ENCODE results near the gene KAT6B.
"Not testable (repeated sequence)": the region's sequence is repeated elsewhere in the genome, so short reads cannot be mapped to it uniquely, and the experiment has no call there.

Gene KAT6B

DNA sequence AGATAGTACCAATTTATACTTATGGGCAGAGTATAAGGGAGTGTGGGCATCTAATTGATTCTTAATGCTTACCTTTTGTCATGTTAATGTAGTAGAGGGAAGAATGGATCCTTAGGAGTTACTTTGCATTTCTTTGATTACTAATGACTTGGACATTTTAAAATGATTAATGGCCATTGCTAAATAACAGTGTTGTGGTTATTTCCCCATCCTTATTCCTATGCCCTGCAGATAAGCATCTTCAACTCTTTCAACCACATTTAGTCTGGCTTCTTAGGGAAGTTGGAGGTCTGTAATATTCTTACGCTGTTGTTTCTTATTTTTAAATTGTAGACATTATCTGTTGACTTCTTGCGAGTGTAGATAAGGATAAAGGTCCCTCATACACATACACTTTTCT is 37.2 kb downstream of the KAT6B start:
- DNase-seq = no peak

DNA sequence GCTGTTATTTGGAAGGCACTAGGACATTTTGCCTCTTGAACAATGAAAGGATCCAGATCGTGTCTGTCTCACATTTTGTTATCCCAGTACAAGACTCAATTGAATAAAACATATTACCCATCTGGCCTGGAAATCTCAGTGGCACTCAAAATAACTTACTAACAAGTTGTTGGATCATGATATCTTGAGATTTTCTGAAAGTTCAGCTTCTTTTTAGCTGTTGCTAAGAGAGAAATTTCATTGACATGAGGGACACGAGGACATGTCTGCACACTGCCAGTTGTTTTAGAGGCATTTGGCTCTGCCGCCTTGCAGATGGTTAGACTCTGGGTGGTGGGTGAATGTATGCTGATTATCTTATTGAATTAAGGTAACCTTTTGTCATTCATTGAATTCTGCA is 41.0 kb downstream of the KAT6B start:
- no peak for DNase-seq

DNA sequence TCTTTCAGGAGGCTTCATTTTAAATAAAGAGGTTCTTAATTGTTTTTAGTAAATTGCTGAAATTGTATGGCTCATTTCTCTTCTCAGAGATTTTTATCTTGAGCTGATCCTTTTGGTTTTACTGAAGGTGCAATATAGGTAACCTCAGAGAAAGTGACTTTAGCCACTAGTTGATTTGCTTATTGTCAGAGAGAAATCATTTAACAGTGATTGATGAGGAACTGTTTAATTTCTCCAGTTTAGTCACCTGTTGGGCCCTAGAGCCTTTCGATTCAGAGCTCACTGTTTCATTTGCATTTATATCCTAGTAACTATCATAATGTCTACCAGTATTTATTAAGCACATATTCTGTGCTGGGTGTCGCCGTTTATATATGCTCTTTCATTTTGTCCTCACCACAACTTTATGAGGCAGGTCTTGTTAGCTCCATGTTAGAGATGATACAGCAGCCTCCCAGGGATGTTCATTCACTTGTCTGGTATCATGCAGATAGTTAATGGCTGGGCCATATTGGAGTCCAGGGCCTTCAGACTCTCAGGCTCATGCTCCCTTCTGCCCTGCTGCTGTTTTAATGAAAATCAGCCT is 42.1 kb downstream of the KAT6B start:
- DNase-seq = no peak

DNA sequence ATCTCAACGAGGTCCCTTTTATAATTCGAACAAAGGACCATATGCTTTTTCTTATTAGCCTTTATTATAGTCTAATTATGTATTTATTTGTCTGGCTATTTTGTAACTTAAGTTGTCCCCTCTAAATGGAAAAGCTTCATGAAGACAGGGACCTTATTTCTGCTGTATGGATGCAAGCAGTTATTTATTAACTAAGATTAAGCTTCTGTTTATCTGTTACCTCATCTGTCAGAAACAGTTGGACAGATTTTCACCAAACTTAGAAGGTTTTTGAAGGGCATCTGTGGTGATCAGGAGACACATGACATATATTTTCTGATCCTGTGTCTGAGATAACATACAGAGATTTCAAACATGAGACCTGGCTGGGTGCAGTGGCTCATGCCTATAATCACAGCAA is 43.2 kb downstream of the KAT6B start:
- DNase-seq = no peak

DNA sequence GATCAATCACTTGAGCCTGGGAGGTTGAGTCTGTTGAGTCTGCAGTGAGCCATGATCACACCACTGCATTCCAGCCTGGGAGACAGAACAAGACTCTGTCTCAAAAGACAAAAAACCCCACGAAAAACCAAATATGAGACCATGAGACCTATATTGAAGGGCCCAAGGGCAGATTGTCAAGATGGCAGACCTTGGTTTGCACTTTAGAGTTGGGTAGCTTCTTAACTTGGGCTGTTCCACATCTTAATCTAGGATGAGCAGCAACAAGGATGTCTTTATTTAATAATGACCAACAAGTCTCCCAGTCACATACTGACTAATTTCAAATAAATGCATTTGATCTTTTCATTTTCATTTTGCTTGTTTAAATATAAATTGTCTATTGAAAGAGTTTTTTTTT is 43.8 kb downstream of the KAT6B start:
- DNase-seq = no peak

DNA sequence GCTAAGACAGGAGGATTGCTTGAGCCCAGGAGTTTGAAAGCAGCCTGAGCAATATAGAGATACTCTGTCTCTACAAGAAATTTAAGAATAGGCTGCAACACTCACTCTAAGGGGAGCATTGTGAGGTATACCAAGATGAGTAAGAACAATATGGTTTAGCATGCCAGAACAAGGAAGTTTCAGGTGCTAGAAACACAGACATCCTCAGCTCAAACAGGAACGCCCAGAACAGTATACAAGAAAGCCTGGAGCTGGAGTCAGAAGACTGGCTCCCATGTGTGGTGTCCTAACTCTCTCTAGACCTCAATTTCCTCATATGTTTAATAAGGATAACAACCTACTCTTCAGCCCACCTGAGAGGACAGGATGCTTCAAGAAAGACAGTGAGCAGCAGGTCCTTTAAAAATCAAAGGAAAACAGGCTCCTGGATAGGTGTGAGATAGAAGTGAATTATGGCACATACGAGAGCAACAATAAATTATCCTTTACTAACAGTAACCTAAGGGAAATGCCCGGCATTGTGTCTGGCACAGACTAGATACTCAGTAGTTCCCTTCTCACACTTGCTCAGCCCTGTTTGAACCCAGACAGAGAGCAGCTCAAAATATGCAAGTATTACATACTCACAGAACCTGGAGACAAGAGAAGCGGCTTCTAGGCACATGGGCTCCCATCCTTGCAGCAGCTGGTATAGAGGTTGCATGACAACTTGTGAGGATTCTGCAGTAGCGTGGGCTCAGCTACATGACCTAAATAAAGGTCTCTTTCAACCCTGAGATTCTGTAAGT is 45.4 kb downstream of the KAT6B start:
- DNase-seq = peak; percentile 6

DNA sequence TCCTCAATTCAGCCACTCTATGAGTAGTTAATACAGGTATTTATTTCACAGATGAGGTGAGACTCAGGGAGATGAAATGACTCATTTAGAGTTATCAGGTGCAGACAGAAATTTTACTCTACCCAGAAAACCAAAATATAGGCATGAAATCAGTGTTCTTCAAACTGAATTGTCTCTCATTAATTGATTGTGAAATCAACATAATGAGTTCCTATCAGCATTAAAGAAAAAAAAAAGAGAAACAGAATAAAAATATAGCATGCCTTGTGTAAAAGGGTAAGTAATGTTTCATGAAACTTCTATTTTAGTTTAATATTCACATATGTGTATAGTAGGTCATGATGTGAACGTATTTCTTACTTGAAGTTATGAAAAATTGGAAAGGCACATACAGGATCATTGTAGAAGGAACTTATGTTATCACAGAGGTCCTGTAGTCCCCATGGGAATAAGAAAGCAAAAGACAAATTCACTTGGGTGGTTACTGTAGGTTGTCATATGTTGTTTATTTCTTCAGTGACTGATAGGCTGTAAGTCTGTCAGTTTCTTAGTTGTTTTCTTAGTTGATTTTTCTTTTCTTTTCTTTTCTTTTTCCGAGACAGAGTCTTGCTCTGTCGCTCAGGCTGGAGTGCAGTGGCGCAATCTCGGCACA is 47.5 kb downstream of the KAT6B start:
- DNase-seq = no peak

DNA sequence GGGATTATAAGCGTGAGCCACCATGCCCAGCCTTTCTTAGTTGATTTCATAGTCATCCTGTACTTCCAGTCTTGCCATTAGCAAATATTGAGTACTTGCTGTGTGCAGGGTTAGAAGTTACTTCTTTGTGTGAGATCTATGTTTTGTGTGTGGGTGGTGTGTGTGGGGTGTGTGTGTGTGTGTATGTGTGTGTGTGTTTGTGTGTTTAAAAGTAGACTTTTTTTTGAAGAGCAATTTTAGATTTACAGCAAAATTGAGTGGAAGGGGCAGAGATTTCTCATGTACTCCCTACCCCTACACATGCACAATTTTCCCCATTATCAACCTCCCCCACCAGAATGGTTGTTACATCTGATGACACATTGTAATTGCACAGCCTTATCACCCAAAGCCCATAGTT is 48.2 kb downstream of the KAT6B start:
- no peak for DNase-seq

DNA sequence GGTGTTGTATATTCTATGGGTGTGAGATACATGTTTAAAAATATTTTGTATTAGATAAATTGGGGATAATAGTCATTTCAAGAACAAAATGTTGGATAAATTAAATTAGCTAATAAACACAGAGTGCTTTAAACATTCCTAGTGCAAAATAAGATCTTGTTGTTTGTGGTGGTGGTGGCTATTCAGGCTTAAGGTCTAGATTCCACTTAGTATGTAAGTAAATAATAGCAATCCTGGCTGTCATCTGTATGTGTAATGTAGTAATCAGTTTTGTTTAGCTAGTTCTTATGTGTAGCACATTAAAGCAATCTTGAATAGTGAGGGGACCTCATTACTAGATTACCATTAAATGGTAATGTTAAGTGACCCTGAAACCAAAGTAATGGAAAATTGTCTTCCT is 48.7 kb downstream of the KAT6B start:
- DNase-seq = no peak

DNA sequence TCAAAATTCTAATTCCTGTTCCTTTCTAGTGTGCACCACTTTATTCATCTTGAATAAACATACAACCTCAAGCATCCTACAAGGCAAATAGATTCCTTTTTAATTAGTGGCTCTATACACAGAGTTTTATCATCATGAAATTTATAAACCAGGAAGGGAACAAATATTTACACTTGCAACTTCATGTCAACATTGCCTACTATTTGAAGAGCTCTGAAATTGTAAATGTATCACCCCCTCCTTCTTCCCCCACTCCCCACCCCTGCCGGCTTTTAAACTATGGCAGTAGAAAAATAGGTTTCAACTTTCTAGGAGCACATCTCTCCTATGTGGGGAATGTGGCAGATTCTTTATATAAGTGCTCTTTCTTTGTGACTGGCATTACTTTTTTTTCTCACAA is 49.6 kb downstream of the KAT6B start:
- no peak for DNase-seq

DNA sequence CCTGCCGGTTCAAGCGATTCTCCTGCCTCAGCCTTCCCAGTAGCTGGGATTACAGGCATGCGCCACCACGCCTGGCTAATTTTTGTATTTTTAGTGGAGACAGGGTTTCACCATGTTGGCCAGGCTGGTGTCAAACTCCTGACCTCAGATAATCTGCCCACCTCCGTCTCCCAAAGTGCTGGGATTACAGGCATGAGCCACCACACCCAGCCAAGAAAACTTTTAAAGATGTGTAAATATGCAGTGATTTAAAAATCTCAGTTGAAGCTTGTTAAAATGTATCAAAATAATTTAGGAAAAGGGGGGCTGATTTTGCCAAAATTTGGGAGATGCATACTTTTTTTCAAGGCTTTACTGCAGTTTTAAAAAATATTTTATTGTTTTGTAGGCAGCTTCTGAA is 50.7 kb downstream of the KAT6B start:
- not testable (repeated sequence) for DNase-seq

DNA sequence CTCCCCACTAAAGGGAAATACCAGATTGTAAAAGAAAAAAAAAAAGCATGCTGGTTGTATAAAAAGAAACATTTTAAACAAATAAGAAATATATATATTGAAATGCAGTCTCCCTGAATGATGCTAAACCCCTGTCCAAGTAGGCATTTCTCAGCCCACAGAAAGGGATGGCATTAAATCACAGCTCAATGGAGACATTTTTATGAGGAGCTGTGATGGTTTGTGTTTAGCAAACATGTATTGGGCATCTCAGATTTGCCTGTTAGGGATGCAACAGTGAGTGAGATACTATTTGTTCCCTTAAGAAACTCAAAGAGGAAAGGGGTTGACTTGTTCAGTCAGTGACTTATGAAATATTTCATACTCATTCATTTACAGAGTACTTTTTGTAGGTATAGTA is 51.5 kb downstream of the KAT6B start:
- DNase-seq = no peak

DNA sequence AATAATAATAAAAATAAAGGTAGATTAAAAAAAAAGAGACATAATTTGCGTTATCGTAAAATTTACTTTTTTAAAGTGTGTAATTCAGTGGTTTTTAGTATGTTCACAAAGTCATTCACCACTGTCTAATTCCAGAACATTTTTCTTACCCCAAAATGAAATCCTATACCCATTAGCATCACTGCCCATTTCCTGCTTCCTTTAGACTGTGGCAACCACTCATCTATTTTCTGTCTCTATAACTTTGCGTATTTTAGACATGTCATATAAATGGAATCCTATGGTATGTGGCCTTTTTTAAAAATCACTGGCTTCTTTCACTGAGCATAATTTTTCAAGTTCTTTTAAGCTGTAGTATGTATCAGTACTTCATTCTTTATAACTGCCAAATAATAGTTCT is 53.6 kb downstream of the KAT6B start:
- DNase-seq = no peak

DNA sequence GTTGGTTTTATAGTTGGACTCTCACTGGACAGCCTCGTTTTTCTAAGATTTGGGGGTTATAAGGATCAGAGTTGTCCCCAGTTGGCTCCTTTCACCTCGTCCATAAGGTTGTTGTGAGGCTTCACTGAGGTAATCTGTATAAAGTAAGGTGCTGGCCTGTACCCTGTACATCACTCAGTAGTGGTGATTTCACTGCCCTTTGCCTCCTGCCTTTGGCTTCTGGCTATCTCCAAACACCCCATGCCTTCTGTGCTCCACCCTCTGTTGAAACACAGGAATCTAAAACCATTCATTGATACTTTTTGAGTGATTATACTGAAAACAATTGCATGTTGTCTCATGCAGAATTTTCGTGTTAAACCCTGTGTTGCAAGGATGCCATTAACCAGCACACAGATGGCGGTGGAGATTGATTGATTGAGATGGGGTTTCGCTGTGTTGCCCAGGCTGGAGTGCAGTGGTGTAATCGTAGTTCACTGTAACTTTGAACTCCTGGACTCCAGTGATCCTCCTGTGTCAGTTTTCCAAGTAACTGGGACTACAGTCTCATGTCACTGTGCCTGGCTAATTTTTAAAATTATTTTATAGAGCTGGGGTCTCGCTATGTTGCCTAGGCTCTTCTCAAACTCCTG is 55.0 kb downstream of the KAT6B start:
- DNase-seq = no peak

DNA sequence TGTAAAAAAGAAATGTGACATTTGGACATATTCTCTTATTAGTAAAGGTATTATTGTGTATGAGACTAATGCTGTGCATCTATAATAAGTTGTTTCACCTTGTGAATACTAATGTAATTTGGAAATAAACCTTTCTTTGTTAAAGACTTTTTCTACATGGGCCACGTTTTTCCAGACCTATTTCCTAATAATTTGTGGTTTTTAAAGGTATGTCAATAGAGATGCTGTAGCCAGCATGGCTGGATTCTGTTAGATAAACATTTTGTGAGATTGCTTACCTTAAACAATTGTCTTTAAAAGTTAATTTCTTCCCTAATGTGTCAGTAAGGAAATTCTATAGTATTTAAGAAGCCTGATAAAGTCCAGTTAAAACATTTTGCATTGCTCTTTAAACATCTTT is 56.0 kb downstream of the KAT6B start:
- DNase-seq = no peak

DNA sequence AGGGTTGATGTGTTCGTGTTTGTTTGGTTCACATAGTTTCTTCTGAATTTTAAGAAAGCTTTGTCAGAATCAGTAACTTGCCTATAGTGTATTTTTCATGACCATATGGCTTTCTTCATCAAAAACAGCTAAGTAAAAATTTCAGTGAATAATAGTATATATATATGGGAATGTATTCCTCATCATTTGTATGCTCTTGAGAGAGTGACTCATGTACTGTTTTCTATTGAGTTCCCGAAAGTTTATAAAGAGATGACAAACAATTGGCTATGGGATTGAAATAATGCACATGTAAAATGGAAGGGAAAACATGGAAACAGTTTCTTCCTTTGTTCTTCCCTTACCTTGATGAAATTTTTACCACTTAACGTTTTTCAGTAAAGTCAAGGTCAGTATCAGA is 56.4 kb downstream of the KAT6B start:
- no peak for DNase-seq

DNA sequence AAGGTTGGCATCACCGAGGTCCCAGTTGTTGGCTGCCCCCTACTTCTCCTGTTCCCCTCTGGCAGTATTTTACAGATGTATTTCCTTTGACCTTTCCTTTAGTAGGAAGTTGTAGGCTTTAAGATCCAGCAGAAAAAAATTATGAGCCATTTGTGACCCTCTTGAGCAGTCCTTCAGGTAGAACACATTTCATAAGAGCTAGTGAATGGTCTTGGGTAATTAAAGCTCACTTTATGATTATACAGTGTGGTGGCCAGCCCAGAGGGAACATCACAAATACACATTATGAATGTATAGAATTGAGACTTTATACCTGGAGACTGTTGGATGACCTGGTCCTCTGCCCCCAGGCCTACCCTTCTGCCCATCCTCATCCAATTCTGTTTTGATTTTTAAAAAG is 57.0 kb downstream of the KAT6B start:
- no peak for DNase-seq

DNA sequence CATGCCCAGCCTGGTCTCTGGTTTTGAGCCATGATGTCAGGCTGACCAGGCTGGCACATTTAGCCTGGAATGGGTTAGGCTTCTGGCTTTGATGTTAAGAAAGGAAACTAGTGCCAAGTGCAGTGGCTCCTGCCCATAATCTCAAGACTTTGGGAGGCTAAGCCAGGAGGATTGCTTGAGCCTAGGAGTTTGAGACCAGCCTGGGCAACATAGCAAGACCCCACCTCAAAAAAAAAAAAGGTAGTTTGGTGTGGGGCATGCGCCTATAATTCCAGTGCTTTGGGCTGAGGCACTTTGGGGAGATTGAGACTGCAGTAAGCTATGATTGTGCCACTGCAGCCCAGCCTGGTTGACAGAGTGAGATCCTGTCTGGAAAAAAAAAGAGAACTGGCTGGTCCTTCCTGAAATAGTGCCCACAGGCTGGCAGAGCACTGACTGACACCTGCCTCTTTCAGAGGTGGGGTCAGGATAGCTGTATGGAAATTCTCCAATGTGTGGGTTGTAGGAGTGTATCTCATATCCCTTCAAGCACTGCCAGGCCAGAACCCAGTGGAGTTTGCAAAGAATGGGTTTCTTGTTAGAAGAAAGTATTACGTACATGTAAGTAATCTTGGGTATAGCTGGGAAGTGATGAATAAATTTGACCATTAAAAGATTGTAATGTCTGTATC is 61.3 kb downstream of the KAT6B start:
- no peak for DNase-seq

DNA sequence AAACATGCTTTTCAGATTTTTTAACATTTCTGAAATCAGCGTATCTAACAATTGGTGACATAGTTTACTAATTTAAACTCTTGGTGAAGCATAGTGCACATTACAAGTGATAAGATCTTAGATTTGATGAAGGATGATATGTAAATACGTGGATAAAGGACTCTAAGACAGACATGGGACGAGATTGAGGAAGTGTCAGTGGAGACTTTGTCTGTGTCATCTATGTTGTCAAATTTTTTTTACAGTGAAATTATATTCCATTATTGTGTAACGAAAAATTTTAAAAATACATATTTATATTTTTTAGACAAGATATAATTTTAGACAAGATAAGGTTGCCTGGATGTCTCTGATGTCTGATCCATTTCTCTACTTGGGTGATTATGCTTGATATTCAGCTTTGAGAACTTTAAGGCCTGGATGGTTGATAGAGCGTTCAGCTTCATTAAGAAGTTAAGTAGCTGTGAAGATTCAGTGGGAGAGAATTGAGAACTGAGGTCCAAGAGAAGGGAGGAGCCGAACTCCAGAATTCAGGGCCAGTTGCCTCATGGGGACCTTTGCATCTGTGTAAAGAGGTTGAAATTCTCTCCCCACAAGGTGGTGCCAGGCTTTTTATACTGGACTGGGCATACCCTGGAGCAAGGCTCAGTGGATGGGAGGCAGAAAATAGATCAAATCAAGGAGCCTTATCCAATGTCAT is 62.7 kb downstream of the KAT6B start:
- no peak for DNase-seq

DNA sequence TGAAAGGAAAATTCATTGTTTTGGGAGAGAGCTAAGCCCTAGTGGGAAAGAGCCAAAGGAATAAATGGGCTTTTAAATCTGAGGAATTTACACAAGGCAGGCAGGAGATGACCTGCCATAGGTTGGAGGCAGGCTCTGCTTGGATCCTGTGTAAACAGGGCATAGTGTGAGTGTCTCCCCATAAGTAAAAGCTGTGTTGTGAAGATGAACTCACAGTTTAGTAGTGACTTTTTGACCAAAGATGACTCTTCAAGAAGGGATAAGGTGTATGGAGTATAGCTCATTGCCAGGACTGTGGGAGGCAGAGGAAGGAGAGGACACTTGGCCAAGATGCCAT is 63.2 kb downstream of the KAT6B start:
- no peak for DNase-seq

DNA sequence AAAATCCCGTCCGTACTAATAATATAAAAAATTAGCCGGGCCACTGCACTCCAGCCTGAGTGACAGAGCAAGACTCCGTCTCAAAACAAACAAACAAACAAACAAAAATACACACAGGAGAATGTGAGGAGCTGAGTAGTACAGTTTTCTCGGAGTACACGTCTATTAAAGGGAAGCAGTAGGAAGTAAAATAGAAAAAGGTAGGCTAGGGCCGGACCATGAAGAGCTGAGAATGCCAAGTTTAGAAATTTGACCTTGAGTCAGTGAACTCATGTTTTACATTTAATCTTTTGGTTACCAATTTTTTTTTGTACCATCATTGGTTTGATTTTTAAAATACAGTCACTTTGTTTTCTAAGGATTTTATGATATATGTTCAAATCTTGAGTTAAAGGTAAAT is 64.1 kb downstream of the KAT6B start:
- no peak for DNase-seq

DNA sequence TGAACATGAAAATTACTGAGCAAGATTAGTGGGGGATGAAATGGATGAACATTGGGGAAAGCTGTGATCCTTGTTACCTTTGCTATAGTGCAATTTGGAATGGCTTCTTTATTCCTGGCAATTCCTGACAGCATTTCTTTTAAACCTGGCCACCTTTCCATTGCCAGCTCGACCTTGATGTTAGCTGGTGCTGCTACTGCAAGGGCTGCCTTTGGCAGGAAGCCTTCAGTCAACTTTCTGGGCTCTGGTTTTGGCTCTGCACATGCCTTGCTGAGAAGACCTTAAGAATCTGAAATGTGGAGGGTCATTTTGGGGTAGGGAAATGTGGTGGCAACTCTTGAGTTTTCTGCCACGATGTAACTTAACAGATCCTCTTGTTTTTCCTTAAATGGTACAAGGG is 64.7 kb downstream of the KAT6B start:
- no peak for DNase-seq

DNA sequence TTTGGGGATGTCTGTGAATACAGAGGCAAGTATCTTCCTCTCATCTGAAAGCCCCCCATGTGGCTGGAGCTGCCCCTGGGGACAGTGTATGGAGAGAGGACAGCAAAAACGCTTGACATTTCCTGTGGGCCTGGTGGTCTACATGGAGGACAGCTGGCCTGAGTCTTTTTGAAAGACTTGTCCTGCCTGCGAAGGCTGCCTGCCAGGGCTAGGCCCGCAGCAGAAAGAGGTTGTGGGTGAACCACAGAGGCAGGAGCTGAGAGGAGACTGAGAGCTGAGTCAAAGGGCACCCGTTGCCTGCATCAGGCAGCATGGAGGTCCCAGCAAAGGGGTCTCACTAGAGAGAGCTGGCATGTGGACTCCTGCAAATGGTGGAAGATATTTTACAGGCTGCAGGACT is 66.4 kb downstream of the KAT6B start:
- DNase-seq = no peak
